DMS153 treated with DMSO at 0.1 percent for 48 hours (cell line): Measurements from ENCODE around the gene TENT4B.

Experiments used
- DNase-seq: peaks from one replicate; lab custom pipeline; 2025; ENCODE audit not compliant: unreplicated experiment; lab: John Stamatoyannopoulos, UW

The TENT4B gene

DNA sequence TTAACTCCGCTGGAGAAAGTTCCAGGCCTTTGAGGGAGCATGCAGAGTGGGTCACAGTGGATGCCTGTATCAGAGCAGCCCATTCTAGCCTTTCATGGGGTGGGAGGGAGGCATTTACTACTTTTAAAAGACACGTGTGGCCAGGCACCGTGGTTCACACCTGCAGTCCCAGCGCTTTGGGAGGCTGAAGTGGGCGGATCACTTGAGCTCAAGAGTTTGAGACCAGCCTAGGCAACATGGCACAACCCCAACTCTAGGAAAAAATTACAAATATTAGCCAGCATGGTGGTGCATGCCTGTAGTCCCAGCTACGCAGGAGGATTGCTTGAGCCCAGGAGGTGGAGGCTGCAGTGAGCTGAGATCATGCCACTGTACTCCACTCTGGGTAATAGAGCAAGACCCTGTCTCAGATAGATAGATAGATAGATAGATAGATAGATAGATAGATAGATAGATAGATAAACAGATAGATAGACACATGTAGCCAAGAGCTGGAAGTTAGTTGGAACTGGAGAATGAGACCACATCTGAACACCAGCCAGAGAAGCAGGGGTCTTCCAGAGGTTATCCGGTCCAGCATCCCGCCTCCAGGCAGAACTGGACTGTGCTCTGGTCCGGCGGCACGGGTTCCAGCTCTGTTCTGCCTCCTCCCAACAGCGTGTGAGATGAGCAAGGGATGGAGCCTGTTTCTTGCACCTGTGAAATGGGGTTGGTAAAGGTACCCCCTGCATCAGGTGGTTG is 116.8 kb downstream of the TENT4B start:
- no peak for DNase-seq

DNA sequence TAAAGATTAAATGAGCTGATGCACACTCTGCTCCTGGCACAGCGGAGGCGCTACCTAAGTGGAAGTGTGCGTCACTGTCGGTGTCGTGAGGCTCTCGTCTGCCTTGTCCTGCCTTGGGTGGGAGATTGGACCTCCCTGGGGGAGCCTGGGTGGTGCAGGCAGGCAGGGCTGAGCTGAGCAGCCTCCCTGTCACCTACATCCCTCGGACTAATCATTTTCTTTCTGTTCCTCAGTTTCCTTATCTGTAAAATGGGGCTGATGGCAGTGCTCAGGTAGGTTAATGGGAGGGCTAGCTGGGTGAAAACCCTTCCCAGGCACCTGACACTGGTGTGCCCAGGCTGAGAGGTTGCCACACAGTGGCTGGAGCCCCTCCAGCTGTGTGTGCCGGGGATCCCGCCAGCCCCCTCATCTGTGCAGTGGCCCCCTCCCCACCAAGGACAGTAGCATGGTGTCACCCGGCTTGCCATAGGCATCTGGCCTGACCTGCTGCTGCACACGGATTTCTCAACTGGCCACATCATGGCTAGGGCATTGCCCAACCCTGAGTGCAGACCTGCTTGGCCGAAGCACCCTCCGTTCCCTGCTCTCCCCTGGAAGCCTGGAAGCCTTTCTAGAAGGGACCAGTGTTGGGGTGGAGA is 117.5 kb downstream of the TENT4B start:
- DNase-seq: no peak

DNA sequence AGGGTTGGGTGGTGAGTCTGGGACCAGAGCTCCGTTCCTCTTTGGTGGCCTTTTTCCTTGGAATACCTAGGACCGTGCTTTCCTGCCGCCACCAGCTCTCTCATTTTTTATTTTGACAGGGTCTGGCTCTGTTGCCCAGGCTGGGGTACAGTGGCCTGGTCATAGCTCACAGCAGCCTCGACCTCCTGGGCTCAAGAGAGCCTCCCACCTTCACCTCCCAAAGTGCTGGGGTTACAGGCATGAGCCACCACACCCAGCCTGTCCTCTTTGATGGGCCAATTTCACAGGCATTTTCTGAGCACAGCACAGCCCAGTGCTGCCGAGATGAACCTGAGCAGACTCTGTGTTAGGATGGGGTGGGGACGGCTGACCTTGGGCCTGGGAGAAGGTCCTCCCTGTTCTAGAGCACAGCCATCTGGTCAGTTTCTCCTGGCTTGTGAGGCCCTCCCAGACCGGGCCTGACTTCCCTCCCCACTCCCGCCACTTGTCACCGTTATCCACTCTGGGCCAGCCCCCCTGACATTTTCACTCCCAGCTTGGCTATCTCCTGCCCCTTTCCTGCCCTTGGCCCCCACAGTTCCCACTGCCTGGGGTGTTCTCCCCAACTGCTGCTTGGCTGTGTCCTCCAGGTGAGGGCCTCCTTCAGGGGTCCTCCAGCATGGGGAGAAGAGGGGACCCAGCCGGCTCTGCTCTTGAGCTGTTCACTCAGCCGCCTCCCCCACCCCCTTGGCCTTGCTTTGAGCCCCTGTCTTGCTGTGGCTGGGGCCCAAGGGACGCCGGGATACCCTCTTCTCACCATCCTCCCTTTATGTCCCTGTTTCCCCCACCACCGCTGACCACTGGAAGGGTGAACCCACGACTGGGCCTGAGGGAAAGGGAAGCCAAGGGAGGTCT is 118.3 kb downstream of the TENT4B start:
- no peak for DNase-seq

DNA sequence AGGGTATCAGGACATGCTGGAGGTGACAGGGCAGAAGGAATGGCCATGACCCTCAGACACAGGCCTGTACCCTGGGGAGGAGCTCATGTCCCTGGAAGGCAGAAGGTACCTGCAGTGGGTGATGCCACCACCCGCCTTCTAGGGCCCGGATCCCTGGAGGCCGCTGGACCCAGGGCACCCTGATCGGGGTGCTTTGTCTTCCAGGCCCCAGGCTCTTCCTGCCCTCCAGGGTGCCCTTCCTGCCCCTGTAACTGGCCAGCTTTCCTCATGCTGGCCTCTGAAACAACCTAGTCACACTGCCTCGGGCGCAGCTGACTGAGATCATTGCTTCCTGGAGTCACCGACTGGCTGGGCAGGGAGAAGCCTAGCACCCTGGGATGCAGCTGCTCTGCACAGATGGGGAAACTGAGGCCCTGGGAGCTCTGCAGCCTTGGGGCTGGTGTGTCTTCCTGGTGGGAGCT is 119.0 kb downstream of the TENT4B start:
- no peak for DNase-seq

DNA sequence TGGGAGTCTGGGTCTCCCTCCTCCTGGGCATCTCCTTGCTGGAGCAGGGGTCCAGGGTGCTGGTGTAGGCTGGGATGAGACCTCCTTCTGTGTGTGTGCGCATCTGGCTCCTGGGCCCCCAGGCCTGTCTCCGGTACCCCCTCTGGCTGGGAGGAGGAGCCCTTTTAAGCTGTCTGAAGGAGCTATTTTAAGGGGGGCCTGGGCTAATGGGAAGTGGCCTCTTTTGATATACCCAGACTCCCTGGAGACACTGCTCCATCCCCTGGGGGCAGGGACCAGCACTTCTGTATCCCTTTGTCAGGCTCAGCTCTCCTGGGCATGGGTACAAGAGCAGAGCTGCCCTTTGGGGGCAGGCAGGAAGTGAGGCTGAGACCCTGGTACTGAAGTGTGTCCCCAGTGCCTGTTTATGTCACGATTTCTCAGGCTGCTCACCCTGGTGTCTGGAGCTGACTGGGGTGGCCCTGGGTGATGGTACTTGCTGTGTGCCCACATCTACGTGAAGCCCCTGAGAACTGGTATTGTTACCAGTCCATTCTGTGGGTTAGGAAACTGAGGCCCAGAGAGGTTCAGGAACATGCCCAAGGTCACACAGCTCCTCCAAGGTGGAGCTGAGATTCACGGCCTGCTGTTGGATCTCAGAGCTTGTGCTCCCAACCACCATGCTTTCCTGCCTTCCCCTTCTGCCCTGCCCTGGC is 119.7 kb downstream of the TENT4B start:
- DNase-seq: no peak

DNA sequence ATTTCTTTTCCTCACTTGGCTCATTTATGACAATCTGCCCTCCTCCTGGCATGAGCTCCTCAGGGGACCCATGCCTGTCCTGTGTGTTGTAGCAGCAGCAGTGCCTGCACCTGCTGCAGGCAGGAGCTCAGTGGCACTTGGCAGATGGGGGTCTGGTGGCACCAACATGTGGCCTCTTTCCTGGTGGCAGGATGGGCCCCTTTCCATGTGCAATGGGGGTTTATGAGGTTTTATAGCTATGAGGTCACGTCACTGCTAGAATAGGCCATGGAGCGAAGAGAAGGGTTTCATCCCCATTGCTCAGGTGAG is 120.2 kb downstream of the TENT4B start:
- DNase-seq: no peak

DNA sequence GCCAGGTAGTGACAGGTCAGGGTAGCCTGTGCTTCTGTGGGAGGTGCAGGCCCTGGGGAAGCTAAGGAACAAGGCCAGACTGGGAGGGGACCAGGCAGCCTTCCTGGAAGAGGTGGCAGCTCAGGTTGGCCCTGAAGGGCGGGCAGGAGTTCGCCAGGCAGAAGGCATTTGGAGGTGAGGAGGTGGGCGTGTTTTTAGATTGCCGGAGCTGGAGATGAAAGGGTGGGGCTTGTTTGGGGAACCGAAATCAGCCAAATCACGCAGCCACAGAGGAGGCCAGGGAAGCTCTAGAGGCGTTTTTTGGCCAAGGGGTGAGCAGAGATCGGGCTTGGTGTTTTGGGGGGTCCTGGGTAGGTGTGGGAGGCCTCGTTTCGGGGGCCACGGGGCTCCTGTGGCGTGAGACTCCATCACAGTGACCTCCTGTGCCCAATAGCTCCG is 120.8 kb downstream of the TENT4B start:
- no peak for DNase-seq

DNA sequence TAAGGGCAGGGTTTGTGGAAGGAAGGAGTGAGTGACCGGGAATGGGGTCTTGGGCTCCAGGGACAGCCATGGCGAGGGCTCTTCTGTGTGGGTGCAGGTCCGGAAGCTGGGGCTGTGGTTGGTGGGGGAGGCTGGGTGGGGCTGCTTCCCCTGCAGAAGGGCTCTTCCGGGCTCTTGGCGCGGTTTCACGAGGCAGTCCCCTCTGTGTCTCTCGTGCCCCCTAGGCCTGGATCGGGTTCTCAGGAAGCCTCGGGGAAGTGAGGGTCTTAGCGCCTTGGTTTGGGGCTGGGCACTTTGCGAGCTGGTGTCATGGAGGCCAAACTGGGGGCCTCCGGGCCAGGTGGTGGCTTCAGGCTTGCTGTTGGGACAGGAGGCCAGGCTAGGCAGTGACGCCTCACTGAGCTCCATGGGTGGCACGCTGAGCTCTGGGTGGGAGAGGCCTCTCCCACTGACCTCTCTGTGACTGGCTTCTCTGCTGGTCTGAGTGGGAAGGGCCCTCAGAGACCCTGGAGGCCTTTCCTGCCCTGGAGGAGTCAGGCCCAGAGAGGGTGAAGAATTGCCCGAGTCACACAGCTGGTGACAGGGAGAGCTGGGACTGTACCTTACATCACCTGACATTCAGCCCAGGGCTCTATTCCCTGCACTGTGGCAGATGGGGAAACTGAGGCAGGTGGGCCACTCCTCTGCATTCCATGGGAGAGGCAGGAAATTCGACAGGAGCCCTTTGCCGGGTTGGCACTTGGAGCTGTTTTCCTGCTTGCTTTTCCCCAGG is 121.4 kb downstream of the TENT4B start:
- no peak for DNase-seq

DNA sequence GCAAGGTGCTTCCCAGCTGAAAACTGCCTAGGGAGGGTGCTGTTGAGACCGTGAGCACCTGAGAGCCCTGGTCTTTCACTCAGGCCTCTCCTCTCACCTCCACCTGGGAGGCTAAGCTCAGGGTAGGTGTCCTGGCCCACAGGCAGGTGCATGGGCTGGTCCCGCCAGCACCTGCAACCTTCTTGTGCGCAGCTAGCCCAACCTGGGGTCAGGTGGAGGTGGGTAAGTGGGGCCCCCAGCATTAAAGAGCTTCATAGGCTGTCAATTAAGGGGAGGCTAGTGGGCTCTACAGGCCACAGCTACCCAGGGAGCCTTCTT is 122.0 kb downstream of the TENT4B start:
- DNase-seq: no peak

DNA sequence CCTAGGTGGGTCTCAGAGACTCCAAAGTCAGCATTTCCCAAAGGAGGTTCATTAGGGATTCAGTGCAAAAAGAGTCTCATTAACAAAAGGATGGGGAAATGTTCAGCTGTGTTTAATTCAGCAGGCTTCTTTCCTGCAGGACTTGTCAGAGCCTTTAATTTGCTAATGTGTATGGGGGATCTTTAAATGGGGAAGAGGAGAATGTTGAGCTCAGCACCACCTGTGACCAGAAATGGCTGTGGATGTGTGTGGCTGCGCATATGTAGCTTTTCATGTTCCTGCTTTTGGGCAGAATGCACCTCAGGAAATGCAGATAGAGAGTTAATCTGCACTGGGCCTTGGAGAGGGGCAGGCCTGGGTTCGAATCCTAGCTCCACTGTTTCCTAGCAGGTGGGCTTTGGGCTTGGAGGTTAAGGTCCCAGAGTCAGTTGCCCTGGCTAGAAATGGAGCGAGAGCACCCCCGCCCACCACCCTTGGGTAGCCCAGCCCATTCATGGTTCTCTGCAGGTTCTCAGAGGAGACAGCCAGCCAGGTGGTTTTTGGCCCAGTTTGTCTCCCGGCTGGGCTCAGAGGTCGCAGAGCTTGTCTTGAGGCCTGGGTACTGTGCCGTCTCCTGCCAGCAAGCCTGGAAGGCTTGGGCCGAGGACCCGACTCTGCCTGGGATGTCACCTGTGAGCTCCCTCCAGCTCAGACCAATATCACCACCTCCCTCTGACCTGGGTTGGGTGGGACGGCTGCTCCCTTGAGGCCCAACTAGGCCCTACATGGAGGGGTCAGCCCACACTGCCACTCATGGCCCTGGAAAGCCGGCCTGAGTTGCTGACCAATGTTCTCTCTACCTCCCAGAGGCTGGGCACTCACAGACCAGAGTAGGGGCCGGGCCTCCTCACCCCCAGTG is 122.6 kb downstream of the TENT4B start:
- DNase-seq: no peak

DNA sequence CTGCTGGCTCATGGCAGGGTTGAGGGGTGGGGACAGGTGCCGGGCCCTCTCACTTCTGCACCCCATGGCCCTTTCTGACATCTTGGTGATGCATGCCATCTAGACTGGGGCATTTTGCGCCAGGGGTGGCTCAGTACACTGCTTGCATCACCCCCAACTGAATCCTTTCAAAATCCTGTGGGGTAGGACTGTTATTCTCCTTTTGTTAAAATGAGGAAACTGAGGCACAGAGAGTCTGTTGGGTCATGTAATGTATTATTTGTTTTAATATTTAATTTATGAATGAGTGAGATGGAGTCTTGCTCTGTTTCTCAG is 123.2 kb downstream of the TENT4B start:
- DNase-seq: no peak

DNA sequence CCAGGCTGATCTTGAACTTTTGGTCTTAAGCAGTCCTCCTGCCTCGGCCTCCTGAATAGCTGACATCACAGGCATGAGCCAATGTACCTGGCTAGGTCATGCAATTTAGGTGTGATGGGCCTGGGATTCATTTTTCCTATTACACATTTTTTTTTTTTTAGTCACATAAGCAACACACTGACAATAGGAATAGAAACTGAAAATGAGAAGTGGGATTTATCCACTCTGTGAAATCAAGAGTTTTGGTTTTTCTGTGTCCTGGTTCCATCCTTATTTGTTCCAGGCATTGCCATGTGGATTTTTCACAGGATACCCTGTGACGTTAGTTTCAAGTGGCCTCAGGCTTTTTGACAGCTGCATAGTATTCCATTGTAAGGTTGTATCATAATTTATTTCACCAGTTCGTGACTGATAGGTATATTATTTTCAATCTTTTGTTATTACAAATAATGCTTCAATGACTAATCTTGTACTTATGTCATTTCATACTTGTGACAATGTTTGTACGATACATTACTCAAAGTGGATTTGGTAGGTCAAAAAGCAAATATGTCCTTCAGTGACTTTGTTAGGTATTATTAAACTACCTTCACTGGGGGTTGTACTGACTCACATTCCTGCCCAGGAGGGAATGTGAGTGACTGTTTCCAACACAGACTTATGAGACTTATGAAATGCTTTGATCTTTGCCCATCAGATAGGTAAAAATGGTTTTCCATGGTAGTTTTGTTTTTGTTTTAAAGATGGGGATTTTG is 123.9 kb downstream of the TENT4B start:
- no peak for DNase-seq

DNA sequence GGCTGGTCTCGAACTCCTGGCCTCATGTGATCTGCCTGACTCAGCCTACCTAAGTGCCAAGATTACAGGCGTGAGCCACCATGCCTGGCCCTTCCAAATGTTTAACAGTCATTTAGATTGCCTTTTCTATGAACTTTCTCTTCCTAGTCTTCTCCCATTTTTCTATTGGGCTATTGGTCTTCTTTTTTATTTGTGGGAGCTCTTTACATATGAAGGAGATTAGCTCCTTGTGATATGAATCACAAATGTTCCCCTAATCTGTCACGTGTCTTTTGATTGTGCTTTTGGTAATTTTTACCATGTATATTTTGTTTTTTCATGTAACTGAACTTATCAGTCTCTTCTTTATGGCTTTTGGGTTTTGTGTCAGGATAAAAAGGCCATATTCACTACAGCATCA is 125.1 kb downstream of the TENT4B start:
- DNase-seq: no peak

DNA sequence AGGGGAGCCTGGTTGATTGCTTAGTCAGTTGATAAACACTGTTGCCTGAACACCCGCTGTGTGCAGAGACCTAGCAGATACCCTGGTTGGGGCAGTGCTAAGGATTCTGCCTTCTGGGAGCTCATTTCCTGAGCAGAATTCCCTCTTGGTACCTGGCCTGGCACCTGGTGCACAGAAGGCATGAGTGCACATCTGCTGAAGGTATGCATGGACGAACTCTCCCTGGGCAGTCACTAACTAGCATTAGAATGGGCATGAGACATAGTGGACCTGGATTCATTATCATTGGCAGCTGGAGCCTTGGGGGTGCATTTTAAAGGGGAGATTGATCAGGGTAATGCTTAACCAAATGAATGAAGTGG is 126.4 kb downstream of the TENT4B start:
- DNase-seq: no peak

DNA sequence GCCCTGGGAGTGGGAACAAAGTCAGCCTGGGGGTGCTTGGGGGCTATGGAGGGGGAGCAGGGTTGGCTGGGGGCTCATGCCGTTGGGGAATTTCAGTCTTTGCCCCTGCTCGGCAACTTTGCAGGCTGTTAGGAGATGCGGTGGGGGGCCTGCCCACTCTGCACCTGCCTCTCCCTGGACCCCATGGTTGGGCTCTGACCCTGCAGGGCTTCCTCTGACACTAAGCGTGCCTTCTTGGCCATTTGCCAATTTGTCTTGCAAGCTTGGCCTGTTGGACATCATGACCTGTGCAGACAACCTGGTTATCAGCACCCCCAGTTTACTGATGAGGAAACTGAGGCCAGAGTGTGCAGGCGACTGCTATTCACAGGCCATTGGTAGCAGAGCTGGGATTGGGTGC is 127.8 kb downstream of the TENT4B start:
- DNase-seq: no peak
